NOMO-1 (cell line): ENCODE results near the gene LHFPL4.
"Not testable (repeated sequence)": the region's sequence is repeated elsewhere in the genome, so short reads cannot be mapped to it uniquely, and the experiment has no call there.

Experiments used
- DNase-seq, 2 experiments: peaks; one replicate each; lab custom pipeline; 2025; ENCODE audit not compliant: unreplicated experiment in 2 of 2; lab: John Stamatoyannopoulos, UW

The LHFPL4 gene

GRCh38 chr3:9553021-9553947 is at the start of gene LHFPL4:
Gene LHFPL4, minus strand, starts transcription at chr3:9553822. Its CDS starts 1,143 bp downstream, at chr3:9552679.
- DNase-seq: no peak

- DNase-seq: no peak
These were observed 49.0 kb upstream of the LHFPL4 start for GRCh38 chr3:9602620-9603019.

GRCh38 chr3:9601006-9601581 is 47.5 kb upstream of the LHFPL4 start:
- DNase-seq: not testable (repeated sequence)

GRCh38 chr3:9600597-9600996 is 47.0 kb upstream of the LHFPL4 start:
- no peak for DNase-seq

- no peak for DNase-seq
These were observed 45.3 kb upstream of the LHFPL4 start for GRCh38 chr3:9598783-9599387.

- DNase-seq: no peak
These were observed 42.3 kb upstream of the LHFPL4 start for GRCh38 chr3:9595877-9596276.

GRCh38 chr3:9591781-9592180 is 38.2 kb upstream of the LHFPL4 start:
- DNase-seq: not testable (repeated sequence)

GRCh38 chr3:9590282-9590791 is 36.7 kb upstream of the LHFPL4 start:
- no peak for DNase-seq

- DNase-seq: no peak
These were observed 30.2 kb upstream of the LHFPL4 start for GRCh38 chr3:9583792-9584191.

GRCh38 chr3:9583371-9583770 is 29.7 kb upstream of the LHFPL4 start:
- DNase-seq: no peak

- DNase-seq: no peak
These were observed 28.7 kb upstream of the LHFPL4 start for GRCh38 chr3:9582332-9582731.

- no peak for DNase-seq
These were observed 28.1 kb upstream of the LHFPL4 start for GRCh38 chr3:9581742-9582141.

GRCh38 chr3:9569054-9569453 is 15.4 kb upstream of the LHFPL4 start:
- DNase-seq: no peak

- DNase-seq: no peak
These were observed 11.7 kb upstream of the LHFPL4 start for GRCh38 chr3:9565316-9565715.

- DNase-seq: no peak
These were observed 10.2 kb upstream of the LHFPL4 start for GRCh38 chr3:9563851-9564250.

- DNase-seq: not testable (repeated sequence)
These were observed 6.4 kb upstream of the LHFPL4 start for GRCh38 chr3:9560056-9560455.

GRCh38 chr3:9553948-9554513 is 409 bp upstream of the LHFPL4 start:
- DNase-seq: no peak

GRCh38 chr3:9552252-9552999 is 1.2 kb downstream of the LHFPL4 start:
- DNase-seq: peak in 1 of 2 experiments; percentile 0

GRCh38 chr3:9550999-9551398 is 2.6 kb downstream of the LHFPL4 start:
- DNase-seq: no peak

- DNase-seq: no peak
These were observed 4.0 kb downstream of the LHFPL4 start for GRCh38 chr3:9549600-9549999.
